NCI-H524 treated with DMSO at 0.1 percent for 48 hours (cell line): Measurements from ENCODE around the gene KCNJ6.
"Not testable (repeated sequence)": the region's sequence is repeated elsewhere in the genome, so short reads cannot be mapped to it uniquely, and the experiment has no call there.

ENCODE experiments used
- DNase-seq: peaks from one replicate; lab custom pipeline; 2025; lab: John Stamatoyannopoulos, UW

Gene KCNJ6

DNA sequence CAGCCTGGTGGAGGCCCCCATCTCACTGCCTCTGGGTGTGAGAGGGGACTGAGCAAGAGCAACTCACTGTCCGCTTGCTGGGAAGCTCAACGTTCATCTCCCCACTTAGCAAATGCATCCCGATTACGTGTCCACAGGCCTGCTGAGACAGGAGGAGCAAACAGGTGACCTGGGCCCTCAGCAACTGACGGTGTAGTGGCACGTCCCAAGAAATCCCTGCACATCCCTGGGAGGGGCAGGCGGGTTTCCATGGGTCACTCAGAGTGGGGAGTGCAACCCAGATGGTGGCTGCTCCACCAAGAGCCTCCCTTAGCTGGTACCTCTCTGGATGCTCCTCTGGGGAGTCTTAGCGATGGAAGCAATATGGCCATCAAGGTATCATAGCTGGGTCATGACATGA is 320.3 kb downstream of the KCNJ6 start:
- no peak for DNase-seq

DNA sequence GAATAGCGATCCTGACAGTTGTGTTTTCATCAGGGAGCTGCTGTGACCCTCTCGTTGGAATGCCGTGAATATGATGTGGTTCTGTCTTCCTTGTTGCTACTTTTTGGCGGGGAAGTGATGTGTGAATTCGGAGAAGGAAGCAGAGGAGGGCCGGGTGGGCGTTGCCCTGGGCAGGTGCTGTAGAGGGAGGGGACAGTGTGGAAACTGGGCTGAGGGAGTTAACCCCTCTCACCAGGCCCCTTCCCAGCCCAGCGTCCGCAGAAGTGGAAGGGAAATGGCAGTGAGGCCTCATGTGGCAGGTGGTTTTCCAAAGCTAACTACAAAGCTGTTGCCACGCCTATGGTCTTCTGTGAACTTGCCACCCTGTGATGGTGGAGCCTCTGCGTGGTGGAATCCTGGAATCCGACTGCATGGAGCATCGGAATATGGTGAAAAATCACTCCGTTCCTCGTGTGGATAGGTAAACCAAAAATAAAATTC is 321.7 kb downstream of the KCNJ6 start:
- no peak for DNase-seq

DNA sequence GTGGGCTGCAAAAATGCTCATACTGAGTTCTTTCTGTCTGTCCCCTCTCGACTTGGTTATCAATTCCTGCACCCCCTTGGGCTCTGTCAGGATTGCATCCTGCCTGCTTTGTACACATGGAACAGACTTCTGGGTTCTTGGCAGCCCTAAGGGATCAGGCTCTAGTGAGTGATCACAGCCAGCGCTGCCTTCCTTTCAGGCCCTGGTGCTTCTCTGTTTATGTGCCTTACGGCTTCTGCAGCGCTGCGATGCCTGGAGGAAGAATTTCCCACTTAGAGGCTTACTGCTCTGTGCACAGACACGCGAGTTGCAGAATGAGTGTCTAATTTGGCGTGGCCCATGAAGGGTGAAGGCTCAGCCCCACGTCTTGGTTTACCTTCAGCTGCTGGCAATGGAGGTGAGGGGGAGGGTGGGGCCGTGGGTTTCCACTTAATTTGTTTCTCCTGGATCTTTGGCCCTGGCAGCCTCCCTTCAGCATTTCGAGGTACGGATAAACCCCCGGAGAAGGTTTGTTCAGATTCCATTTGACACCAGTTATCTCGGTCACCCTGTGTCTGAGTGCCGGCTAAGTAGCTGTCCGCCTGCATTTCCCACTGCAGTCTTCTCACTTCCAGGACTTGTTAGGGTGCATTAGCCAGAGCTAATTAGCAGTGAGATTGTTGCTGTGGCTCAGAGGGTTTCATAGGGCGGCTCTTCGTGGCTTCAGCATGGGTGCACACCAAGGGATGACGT is 322.4 kb downstream of the KCNJ6 start:
- no peak for DNase-seq

DNA sequence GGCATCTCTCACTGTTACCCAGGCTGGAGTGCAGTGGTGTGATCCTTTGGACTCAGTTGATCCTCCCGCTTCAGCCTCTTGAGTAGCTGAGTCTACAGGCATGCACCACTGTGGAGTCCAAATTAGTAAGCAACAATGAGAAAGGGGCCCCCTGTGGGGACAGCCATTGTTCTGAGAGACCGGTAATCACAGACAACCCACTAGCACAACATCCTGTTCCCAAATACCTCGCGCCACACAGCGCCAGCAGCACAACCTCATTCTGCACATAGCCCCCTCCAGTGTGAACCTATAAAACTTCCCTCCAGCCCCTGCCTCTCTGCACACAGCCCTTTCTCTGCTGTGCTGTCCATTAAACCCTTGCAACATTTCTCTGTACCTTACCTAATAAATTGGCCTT is 323.2 kb downstream of the KCNJ6 start:
- no peak for DNase-seq

DNA sequence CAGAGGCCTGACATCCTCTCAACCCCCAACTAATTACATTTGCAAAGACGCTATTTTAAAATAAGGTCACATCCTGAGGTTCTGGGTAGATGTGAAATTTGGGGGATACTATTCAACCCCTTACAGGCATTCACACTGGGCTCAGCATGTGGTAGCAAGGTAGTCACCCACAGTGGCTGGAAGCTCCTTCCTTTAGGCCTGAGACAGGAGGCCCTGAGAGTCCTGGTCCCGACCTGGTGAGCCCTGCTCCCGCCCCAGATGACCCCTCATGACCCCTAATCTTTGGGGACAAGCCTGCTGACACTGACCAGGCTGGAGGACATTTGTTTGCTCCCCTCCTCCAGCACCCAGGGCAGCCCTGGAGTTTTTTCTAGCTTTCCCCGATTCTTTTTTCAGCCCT is 323.8 kb downstream of the KCNJ6 start:
- DNase-seq, result no peak

DNA sequence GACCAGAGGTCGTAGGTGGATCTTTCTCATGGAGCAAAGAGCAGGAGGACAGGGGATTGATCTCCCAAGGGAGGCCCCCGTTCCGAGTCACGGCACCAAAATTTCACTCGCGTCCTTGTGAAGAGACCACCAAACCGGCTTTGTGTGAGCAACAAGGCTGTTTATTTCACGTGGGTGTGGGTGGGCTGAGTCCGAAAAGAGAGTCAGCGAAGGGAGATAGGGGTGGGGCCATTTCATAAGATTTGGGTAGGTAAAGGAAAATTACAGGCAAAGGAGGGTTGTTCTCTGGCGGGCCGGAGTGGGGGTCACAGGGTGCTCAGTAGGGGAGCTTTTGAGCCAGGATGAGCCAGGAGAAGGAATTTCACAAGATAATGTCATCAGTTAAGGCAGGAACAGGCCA is 324.3 kb downstream of the KCNJ6 start:
- DNase-seq, result not testable (repeated sequence)

DNA sequence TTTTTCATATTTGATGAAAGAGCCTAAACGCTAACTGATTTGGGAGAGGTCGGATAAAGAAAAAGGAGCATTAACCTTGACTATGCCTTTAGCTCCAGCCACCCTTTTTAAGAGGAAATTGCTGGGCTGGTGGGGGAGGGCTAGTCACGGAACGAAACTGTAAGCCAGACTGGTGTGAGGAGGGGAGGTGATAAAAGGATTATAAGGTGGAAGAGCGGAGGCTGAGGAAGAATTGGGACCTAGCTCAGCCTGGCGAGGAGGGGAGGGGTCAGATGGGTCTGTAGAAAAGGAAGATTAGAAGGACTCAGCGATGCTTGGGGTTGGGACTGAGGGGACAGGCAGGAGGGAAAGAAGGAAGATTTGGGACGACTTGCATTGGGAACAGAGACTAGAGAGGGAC is 325.4 kb downstream of the KCNJ6 start:
- not testable (repeated sequence) for DNase-seq

DNA sequence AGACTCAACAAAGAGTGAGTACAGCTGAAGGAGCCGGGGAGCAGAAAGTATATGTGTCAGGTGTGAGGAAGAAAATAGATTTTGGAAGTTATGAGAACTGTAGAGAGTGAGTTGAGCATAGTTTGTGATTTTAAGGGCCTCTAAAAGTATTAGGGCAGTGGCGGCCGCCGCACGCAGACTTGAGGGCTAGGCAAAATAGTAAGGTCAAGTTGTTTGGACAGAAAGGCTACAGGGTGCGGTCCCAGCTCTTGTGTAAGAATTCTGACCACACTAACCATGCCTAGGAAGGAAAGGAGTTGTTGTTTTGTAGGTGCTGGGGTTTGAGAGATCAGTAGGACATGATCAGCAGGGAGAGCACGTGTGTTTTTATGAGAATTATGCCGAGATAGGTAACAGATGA is 327.6 kb downstream of the KCNJ6 start:
- DNase-seq, result not testable (repeated sequence)

DNA sequence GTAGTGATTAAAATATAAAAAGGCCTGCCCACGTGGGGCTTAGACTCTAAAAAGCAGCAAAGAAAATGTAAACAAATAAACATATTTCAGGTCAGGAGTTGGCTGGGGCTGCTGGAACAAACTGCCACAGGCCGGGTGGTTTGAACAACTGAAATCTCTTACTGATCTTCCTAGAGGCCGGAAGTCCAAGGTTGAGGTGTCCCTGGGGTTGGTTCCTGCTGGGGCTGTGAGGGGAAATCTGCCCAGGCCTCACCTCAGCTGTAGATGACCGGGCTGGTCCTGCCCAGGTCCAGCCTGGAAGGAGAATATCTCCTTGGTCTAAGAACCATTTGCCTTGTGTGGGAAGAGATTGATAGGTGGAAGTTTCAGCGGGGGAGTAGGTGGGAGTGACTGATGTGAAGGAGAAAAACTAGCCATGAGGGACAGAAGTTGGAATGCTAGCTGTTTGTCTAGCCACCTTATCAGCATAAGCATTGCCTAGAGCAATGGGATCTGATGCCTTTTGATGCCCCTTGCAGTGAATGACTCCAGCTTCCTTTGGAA is 328.6 kb downstream of the KCNJ6 start:
- no peak for DNase-seq

DNA sequence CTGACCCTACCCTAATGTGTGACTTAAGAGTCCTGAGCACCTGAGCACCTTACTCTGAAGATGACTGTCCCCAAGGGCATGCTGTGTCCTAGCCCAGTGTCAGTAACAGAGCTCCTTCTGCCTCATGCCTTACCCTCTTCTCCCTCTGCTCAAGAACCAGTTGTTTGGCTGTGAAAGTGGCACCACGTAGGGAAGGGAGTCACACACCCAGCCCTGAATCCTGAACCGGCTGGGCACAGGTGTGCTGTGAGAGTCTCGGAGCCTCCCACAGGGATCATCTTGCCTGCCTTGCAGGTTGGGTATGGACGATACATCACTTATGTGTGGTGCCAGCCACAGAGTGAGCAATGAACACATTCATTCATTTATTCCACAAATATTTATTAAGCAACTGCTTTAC is 329.1 kb downstream of the KCNJ6 start:
- DNase-seq, result no peak

DNA sequence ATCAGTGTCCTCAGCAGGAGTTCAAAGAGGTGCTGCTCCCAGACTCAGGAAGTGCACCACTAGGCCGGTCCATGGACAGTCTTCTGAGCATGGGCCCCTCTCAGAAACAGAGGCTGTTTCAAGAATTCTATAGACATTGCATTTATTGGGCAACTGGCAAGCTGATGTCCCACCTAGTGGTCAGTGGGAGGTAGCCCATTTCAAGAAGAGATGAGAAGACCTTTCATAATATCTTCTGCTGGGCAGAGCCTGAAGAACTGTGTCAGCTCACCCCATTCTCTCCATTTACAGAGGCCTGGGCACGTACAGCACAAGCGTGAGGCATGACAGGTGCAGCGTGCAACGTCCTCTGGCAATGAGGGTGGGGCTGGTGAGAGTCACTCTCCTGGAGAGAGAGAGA is 333.7 kb downstream of the KCNJ6 start:
- peak; percentile 6 for DNase-seq

DNA sequence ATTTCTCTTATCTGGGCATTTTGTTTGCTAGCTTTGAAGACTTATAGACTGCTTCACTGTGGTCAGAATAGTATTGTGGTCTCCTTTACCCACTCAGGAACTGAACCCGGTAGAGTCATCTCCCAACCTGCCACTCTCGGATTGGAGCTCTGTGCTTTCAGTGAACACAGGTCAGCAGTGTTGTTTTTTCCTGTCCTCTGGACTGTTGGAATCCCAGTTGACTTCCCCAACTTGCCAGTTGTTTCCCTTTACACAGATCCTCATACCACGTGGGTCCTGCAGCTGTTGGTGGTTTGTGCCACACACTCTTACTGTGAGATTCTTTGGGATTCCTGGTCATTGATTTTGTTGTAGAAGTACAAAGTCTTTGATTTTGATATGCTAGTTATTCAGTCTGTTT is 335.6 kb downstream of the KCNJ6 start:
- DNase-seq, result no peak

DNA sequence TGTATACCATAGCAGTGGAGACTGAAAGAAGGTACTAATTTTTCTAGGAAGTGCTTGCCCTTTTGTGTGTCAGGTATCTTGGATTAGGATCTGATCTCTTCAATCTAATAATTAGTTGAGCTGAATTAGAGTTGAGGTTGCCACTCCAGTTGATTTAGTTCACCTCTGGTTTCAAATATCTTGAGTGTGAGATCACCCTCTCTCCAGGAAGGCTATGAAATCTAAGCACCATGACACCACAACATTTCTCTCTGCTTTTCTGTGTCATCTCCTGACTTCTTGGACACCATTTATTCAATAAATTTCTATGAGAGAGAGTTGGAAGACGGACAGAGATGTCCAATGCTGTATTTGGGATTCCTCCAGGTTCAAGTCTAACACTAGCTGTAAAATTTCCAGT is 336.9 kb downstream of the KCNJ6 start:
- no peak for DNase-seq

DNA sequence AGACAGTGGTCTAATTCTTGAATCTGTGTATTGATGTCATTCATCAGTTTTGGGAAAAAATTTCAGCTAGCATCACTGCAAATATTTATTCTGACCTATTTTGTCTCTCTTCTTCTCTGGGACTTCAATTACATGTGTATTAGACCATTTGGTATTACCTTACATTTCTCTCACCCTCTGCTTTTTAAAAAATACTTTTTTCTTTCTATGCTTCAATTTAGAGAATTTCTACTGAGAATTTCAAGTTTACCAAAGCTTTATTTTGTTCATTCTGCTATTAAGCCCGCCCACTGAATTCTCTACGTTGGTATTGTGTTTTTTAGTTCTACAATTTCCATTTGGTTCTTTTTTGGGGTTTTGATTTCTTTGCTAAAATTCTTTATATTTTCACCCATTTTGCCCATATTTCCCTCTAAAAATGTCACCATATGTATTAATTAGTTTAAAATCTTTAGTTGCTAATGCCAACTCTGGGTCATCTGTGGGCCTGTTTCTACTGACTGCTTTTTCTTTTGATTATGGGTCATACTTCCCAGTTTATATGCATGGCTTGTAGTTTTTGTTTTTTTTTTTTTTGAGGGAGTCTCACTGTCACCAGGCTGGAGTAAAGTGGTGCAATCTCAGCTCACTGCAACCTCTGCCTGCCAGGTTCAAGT is 337.7 kb downstream of the KCNJ6 start:
- no peak for DNase-seq

DNA sequence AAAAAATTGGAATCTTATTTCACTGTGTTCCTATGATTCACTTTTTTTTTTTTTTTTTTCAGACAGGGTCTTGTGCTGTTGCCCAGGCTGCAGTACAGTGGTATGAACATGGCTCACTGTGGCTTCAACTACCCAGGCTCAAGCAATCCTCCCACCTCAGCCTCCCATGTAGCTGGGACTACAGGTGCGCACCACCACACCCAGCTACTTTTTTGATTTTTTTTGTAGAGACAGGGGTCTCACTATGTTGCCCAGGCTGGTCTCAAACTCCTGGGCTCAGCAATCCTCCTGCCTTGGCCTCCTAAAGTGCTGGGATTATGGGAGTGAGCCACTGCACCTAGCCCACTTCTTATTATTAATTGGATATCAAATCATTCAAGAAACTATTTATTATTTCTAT is 339.3 kb downstream of the KCNJ6 start:
- not testable (repeated sequence) for DNase-seq

DNA sequence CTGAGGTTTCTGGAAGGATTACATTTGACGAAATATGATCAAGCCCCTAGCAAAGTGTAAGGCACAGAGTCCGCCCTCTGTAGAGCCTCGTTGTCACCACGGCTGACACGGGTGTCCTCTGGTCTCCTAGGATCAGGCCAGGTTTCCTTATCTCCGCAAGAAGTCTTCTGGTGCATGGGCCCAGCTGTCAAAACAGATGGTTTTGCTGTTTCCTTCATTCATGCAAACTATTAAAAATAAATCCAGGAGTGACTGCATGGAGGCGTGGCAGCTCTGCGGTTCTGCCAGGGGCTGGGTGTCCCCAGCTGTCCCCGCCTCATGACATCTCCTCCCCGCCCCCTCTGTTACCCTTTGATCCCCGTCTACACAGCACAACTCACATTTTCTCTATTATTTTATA is 340.7 kb downstream of the KCNJ6 start:
- DNase-seq, result peak; percentile 60

DNA sequence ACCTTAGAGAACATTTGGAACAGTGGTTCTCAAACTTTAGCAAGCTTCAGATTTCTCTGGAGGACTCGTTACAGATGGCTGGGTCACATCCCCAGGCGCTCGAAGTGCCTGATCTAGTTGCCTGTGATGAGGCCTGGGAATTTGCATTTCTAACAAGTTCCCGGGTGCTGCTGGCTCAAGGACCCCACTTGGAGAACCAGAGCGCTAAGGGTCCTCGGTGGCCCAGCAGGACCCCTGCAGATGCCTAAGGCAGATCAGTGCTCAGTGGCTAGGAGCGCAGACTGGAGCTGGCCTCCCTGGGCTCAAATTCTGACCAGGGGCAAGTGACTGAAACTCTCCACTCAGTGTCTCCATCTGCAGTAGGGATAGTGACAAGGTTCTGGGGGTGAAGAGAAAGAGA is 341.5 kb downstream of the KCNJ6 start:
- no peak for DNase-seq

DNA sequence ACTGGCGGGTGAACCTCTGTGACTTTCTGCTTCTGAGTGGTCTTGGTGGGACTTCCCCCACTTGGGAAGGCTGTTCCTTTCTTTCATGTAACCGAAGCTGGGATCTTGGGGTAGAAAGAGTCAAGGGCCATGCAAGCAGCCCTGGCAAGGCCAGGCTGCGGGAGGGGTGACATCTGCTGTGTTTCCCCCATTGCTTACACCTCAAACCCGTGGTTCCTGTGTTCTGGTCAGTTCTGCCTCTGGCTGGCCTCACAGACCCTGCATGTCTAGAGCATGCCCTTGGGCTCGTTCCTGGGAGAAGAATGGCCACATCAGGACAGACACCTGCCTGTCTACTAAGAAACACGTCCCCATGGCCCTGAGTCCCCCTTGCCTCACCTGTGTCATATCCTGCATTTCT is 341.9 kb downstream of the KCNJ6 start:
- no peak for DNase-seq

DNA sequence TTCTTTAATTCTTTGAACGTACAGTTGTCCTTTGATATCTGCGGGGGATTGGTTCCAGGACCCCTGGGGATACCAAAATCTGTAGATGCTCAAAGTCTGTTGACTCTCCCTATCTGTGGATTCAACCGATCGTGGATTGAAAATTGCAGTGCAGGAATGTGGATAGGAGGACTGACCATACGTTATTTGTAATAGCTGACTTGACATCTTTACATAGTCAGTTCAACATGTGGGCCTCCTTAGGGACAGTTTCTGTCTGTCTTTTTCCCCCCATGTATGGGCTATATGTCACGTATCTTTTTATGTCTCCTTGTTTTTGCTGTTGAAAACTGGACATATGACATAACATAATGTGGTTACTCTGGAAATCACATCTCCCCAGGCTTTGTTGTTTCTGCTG is 344.8 kb downstream of the KCNJ6 start:
- DNase-seq, result no peak

DNA sequence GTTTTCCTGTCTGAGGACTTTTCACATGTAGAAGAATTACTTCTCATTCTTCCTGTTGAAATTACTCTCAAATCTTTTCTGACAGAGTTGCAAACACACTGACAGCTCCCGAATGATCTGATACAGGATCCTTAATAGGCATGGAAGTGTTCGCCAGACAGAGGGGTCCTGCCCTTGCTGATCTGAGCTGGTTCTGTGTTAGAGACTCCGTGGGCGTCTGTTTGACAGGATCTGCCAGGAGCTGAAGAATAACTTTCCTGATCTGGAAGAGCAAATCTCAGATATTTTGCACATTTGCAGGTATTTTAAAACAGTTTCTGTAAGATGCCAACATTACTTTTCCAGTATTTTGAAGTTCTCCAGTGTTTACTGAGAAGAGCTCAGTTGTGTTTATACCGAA is 347.3 kb downstream of the KCNJ6 start:
- DNase-seq, result no peak

DNA sequence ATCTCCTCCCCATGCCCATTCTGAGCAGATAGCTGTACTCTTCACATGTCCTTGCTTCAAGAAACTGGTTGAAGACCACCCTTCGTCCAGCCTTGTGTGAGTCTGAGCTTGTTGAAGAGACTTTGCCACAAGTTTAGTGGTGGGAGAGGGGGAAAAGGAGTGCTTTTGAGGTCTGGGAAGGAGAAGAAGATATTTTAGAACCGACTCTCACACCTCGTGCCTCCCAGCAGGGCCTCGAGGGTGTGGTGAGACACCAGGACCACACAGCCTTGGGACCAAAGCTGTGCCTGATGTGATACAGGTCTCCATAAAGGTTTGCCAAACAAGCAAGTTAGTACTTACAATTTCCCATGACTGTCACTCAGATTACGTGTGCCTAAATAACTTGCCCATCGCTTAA is 347.8 kb downstream of the KCNJ6 start:
- DNase-seq, result no peak

DNA sequence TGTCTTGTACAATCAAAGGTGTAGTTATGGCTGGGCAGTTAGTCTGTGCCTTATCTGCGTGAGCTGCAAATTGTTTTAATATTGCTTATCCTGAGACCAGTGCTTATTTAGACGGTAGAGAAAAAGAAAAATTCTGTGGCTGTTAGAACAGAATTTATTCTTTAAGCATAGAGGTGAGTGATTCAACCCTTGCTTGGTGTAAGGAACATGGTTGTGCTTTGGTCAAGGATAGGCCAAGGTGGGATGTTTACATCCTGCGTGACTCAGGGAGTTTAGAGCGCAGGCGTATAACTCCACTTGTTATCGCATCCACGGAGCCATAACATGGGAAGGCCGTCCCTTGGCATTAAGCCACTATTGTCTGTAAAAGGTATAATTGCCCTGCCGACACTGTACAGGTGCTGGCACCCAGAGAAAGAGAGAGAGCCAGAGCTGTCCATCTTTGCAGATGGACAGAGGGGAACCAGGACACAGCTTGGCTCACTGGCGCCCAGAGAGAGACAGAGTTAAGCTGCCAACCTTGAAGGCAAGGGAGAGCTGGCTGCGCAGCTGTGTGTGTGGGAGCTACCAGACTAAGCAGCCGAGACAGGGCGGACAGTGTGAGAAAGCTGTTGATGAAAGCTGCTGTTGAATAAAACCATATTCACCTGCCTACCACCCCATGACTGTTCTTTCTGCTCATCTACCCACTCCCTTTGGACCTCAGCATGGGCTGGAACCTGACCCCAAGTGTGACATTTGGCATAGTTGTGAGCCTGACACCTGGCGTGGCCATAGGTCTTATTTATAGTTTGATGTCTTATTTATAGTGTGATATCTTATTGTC is 349.3 kb downstream of the KCNJ6 start:
- DNase-seq, result no peak
